Uterus (tissue), 2 donors: Measurements from ENCODE around the gene EHBP1L1.

Experiments used
- CTCF ChIP-seq, 4 experiments: fragments of 200-600 bp in 2 of 4; fragments of 450-650 bp in 2 of 4; sonication (generic) in 2 of 4; IDR thresholded peaks; one replicate each; pipeline ENCODE4 v1.5.1; 2016 to 2019; ENCODE audit warnings: antibody characterized with exemption in 4 of 4, mild to moderate bottlenecking in 2 of 4, moderate library complexity in 1 of 4
- POLR2A ChIP-seq, 2 donors: fragments of 450-650 bp; IDR thresholded peaks; one replicate each; pipeline ENCODE4 v1.6.1; 2016; ENCODE audit warnings: antibody characterized with exemption in 2 of 2, mild to moderate bottlenecking in 1 of 2, moderate library complexity in 1 of 2

DNA sequence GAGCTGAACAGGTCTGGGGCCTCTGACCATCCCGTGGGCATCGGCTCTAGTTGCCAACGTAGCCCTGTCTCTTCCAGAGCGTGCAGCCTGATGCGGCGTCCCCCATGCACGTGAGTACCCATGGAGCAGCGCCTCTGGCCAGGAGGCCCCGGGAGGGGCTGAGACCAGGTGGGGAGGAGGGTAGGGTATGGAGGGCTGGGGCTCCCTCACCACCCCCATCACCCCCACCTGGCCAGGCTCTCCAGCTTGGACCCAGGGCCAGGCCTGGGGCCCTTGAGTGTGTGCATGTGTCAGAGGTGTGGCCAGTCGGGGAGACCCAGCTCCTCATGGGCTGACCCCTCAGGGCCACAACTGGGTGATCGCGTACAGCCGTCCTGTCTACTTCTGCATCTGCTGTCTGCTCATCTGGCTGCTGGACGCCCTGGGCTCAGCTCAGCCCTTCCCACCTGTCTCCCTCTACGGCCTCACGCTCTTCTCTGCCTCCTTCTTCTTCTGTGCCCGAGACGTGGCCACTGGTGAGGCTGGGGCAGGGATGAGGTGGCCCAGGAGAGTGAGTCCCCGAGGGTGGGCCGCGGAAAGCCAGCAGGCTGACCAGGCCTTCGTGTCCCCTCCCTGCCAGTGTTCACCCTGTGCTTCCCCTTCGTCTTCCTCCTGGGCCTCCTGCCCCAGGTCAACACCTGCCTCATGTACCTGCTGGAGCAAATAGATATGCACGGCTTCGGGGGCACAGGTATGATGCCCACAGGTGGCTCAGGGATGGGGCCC is 48.2 kb downstream of the EHBP1L1 start:
- TF ChIP-seq CTCF (IDR thresholded peaks at IDR 0.05) (no peak), POLR2A (IDR thresholded peaks at IDR 0.05) (no peak)
